GM21723 (cell line): ENCODE results near the gene HDLBP.
"Not testable (repeated sequence)": the region's sequence is repeated elsewhere in the genome, so short reads cannot be mapped to it uniquely, and the experiment has no call there.

Experiments used
- ATAC-seq: cut with Tn5 transposase; IDR thresholded peaks from one replicate; pipeline ENCODE4 v1.9.1; 2021; ENCODE audit warnings: mild to moderate bottlenecking, moderate library complexity; ENCODE audit not compliant: unreplicated experiment

The HDLBP gene

DNA sequence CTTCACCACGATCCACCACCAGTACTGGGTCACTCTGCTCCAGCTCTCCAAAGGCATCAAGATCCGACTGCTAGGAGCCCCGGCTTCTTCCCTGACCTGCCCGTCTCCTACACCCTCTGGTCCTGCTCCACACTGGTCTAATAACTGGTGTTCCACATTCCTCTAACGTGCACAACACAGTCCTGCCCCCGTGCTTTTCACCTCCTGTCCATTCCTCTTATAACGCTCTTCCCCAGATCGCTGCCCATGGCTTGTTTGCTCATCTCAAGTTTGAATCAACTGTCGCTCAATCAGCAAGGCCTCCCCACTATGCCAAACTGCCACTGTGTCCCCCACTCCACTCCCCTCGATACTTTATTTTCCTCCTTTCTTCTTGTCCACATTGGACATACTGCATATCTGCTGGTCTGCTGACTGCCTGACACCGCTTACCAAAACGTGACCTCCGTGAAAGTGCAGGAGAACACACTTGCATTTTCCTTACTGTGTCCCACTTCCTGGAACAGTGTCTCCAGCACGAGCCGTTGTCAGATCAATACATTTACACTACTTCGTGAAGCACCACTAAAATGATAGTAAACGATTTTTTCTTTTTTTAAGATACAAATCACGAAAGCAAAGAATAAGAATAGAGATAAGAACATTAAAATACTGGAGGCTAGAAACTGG, 6.5 kb downstream of the HDLBP start:
- no peak for ATAC-seq

DNA sequence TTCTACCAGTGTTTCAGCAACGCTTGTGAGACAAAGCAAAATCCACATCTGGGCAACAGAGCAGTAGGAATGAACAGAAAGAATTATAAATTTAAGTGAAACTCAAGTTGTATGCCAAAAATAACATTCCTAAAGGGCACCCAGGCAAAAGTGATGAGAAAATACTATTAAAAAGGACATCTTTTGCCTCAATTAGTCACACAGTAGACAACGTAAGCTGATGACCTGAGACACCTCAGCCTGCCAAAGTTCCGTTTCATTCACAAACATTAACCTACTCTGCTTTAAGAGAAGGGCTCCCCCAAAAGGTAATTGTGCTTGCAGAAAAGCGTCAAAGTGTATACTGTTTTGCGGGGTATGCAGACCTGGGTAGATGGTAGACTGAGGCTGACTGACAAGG, 7.2 kb downstream of the HDLBP start:
- no peak for ATAC-seq

DNA sequence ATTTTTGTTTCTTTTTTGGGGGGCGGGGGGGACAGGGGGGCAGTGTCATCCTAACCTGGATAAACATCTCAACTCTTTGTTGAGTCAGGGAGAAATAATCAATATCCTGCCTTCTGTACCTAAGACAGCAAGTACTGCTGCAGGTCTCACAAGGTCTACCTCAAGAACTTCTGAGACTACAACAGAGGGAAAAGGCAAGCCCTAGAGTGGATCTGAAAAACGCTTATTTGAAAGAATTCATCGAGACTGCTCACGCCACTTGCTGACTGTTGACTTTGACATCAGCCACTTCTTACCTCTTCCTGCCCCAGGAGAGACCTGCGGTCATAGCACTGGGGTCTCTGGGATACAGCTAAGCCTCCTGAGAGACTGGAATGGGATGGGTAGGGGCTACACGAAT, 8.4 kb downstream of the HDLBP start:
- ATAC-seq: no peak

DNA sequence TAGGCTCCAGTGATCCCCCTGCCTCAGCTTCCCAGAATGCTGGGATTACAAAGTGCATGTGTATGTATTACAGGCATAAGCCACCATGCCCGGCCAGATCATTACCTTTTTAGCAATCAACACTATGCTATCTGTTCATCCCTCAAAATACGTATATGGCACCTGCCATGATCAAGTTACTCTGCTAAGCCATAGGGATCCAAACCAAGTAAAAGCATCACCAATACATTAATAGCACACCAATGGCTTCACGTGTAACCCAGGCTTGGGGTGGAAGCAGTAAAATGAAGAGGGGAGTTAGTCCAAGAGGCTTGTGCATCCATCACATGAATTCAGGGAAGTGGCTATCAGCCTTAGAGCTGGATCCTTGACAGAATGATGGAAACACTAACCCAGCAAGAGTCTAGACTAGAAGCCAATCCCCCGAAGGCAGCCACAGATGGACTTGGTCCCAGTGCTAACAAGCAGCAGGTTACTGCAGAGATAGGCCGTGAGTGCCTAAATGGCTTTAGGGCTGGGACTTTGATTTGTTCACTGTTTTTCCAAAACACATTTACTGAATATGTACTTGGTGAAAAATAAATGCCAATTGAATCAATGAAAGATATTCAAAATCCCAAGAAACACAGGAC, 11.3 kb downstream of the HDLBP start:
- no peak for ATAC-seq

DNA sequence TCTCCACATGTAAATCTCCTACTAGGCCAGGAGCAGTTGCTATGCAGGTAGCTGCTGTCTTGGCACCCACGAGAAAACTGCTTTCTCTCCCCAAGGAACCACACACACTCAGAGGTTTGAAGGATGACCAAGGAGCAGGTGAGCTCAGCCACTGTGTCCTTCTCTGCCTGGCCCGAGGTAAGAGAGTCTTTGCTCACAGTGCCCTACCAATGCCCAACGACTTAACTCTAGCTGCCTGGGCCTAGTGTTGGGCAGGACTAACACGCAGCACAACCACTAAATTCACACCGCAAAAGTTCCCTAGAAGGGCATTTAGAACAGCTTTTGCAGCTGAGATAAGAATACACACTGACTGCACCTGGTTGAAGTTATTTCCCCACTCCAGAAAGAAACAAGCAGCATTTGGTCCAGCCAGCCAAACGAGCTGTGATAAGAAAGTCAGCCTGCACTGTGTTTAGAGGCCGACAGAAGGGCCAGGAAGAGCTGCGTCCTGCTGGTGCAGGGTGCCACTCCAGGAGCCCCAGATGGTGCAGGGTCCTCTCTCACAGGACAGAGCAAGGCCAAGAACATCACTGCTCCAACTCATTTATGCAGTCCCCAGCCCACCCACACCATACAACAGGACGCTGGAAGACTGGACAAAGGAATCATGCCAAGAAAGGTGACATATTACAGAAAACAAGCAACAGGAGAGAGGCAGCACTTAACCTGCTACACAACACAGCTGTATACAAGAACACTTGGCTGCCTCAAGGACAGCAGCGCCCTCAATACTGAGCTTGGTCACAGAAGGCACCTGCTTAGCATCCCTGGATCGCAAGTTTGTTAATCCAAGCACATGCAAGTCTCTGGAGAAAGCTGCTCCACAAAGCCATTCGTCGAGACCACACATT, 12.5 kb downstream of the HDLBP start:
- no peak for ATAC-seq

DNA sequence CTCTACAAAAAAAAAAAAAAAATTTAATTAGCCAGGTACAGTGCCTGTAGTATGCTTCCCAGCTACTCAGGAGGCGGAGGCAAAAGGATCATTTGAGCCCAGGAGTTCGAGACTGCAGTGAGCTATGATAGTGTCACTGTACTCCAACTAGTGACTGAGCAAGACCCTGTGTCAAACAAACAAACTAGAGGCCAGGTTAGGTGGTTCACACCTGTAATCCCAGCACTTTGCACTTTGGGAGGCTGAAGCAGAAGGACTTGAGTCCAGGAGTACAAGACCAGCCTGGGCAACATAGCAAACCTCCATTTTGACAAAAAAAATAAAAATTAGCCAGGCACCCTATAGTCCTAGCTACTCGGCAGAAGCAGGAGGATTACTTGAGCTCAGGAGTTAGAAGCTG, 13.4 kb downstream of the HDLBP start:
- ATAC-seq: no peak

DNA sequence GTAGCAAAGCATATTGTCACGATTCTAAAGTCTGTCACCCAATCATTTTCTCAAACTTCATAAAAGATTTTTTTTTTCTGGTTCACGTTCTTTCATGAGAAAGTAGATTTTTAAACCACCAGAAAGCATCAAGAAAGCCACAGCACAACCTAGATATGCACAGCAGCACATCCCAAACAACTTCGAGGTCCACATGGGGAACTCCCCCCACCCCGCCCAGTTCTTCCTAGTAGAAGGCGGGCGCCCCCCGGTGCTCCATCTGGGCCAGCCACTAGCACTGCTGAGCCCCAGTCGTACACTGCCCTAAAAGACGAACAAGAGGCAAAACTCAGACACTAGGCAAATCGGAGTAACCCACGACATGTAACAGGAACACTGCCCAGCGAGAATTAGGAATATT, 15.5 kb downstream of the HDLBP start:
- ATAC-seq: no peak

DNA sequence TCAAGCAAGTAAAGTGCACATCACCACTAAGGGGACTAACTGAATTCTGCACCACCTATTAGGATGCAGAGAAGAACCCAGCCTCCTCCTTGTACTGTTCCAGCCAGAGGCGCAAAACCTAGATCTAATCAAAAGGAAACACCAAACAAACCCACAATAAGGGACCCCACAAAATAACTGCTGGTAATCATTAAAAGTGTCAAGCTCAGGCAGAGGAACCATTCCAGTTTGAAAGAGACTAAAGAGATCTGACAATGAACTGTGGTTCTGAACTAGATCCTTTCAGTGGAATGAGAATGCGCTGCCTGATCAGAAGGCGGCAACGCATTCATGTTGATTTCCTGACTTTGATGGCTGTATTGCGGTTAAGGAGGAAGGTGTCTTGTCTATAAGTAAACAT, 16.8 kb downstream of the HDLBP start:
- no peak for ATAC-seq

DNA sequence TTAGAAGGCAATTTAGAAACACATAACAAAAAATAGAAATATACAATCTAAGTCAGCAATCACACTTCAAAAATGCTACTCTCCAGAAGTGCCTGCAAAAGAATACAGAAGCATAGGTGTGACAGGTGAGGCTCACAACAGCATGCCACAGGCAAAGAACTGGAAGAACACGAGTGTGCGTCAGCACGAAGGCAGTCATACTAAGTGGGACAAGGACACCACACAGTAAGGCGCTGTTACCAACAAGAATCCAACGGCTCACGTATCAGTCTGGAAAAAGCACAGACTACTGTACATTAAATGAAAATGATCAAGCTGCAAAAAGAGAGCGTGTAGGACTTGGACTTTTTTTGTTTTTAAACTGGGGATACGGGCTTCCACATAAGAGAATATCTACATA, 18.7 kb downstream of the HDLBP start:
- no peak for ATAC-seq

DNA sequence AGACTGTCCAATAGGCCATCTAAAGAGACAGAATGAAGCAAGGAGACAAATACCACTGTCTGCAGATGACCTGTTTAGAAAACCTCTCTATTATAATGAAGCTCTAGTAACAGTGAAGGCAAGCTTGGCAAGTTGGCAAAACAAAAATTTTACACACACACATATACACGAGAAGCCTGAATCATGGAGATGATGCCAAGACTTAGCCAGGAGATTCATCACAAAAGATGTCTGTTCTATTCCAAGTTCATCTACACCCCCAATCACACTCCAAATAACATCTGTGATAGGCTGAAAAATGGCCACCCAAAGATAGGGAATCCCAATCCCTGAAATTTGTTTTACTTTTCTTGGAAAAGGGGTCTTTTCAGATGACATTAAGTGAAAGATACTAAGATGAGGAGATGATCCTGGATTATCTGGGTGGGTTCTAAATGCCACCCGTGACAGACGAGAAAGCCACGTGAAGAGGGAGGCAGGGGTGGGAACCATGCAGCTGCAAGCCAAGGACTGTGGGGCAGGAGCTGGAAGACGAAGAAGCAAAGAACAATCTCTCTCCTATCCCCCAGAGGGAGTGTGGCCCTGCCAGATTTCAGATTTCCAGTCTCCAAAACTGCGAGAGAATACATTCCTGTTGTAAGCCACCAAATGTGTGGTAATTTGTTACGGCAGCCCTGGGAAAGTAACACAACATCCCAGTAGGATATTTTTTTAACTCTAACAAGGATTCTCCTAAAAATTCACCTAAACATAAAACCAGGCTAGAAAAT, 20.0 kb downstream of the HDLBP start:
- no peak for ATAC-seq

DNA sequence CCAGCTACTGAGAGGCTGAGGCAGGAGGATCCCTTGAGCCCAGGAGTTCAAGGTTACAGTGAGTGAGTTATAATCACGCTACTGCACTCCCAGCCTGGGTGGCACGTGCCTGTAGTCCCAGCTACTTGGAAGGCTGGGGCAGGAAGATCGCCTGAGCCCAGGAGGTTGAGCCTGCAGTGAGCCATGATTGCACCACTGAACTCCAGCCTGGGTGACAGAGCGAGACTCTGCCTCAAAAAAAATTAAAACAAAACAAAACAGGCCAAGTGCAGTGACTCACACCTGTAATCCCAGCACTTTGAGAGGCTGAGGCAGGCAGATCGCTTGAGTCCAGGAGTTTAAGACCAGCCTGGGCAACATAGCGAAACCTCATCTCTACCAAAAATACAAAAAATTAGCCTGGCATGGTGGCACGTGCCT, 22.1 kb downstream of the HDLBP start:
- ATAC-seq: not testable (repeated sequence)

DNA sequence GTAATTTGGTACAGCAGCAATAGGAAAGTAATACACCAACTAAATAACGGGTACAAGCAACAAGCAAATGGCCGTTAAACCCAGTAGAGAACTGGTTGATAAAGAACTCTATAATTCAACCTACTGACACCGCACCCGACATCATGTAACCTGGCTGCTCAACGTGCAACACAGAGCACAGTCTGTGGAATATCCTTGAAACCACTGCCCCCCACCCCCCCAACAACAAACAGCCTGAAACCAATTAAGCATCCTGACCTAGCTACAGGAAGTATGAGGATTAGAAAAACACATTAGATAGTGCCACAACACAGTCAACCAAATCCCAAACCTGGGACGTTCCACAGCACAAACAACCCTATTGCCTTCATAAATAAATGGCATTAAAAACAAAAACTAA, 23.5 kb downstream of the HDLBP start:
- no peak for ATAC-seq

DNA sequence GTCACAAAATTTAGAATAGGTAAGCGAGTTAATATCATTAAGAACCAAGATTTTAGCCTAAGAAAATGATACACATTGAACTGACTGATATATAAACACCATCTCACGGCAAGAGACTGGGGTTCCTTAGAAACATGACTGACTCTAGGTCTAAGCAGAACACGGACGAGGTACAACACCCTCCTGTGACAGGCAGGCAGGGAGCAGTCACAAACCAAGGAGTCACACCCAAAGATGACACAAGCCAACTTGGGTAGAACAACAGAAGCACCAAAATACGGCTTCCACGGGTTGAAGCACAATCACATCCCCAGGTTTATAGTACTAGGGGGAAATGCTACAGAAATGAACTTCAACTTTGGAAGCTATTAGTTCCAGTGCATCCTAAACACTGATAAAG, 24.3 kb downstream of the HDLBP start:
- ATAC-seq: no peak

DNA sequence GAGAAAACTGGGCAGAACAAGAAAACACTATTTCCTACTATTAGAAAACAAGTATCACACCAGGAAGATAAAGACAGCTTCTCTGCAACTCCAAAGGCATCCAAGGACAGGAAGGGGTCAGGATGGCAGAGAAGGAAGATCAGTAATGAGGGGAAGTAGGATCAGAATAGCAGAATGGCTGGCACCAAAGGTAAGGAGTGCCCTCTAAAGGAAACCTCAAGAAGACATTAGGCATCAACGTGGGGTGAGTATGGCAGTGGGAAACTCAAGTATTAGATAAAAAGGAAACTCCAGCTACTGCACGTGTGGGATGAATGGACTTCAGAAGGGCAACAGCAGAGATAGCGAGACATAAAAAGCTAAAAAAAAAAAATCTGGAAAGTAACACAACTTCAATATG, 25.9 kb downstream of the HDLBP start:
- no peak for ATAC-seq

DNA sequence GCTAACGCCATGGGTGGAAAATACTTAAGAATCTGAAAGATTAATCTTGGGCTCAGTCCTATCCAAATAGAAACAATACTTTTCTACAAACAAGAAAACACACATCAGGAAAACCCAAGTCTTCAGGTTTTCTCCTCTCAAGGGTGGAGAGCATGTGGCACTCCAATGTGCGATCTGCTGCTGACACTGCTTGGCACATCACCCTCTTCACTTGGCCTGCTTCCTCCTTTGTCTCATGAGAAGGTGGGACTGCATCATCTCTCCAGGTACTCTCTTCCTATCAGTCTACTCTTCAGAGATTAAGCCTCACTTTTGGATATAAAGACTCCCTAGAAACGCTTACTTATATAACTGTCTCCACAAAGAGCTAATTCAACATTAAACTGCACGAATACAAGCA, 26.4 kb downstream of the HDLBP start:
- no peak for ATAC-seq

DNA sequence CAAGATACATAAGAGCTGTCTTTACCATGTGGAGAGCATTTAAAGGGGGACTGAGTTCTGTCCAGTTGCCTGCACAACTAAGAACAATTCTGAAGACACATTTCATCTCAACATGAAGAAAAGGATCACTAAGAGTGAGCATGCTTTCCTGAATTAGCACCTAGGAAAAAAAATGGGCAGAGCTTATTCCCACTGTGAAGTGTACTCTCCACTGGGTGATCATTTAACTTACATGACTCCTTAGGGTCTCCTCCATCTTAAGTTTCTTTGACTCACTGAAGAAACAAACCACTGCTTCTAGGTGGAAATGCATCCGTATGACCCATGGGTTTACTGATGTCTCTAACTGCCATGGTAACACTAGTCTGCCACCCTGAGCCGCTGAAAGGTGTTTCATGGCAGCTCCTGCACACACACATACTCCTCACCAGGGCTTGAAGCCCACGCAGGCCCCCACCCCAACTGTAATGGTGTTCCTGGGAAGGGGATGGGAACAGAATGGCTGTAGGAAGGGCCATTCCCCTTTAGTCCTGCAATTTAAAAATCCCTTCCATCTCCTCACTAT, 27.1 kb downstream of the HDLBP start:
- no peak for ATAC-seq

DNA sequence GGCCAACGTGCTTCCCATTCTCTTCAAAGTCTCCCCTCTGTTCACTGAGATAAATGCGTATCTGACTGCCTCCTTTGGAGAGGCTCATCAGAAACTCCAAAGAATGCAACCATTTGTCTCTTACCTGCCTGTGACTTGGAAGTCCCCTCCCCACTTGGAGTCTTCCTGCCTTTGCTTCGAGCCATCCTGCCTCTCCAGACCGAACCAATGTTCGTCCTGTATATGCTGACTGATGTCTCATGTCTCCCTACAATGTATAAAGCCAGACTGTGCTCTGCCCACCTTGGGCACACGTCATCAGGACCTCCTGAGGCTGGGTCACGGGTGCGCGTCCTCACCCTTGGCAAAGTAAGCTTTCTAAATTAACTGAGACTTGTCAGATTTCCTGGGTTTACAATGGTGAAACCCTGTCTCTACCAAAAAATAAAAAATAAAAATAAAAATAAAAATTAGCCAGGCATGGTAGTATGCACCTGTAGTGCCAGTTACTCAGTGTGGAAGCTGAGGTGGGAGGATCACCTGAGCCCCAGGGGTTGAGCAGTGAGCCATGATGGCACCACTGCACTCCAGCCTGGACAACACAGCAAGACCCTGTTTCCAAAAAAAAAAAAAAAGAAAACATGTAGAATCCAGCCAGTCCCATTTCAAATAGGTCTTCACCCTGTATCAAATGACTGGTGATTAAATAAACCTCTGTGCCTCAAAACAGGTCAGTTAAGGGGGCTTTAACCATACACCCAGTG, 29.0 kb downstream of the HDLBP start:
- no peak for ATAC-seq

DNA sequence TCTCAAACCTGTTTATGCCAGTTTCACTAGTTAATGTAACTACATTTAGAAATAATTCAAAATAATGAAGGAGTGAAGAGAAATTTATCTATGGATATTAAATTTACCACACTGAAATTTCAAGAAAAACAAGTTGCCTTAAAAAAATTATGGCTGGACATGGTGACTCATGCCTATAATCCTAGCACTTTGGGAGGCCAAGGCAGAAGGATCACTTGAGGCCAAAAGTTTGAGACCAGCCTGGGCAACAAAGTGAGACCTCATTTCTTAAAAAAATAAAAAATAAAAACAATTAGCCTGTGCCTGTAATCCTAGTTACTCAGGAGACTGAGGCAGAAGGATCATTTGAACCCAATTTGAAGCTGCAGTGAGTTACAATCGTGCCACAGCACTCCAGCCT, 29.9 kb downstream of the HDLBP start:
- ATAC-seq: no peak

DNA sequence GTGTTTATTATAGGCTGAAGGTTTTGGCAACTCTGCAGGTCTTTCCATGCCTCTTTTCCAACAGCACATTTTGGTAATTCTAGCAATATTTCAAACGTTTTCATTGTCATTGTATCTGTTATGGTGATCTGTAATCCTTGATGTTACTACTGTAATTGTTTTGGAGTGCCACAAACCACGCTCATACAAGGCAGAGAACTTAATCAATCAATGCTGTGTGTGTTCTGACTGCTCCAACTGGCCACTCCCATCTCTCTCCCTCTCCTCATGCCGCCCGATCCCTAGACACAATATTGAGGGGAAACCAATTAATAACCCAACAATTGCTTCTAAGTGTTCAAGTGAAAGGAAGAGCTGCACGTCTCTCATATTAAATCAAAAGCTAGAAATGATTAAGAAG, 32.9 kb downstream of the HDLBP start:
- ATAC-seq: no peak

DNA sequence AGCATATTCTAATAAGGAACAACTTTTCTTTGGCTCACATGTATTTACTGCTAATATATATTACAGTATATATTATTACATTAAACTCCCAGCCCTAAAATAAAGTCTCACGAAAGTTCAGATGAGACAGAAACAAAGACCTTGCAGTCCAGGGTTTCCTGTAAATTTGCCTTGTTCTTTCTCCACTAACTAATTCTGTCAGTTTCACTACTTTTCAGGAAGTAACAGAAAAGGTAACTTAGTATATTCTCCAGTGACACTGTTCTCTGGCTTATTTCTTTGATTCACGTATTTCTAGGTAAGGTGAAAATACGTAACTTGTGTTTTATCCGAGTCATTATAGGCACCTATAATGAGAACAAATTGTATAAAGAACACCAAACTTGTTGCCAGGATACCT, 35.2 kb downstream of the HDLBP start:
- ATAC-seq: no peak
